ENCODE data around the gene SLC39A13. TPM values are rescaled to one million over a fixed set of nuclear protein-coding genes. Genes with fewer than 3 reads are reported as not detected.

Gene SLC39A13
- total RNA-seq, 4 donors from 2014 or later = 68.8 to 218 (median 78.9) TPM

GRCh38 chr11:47391711-47392432 lies 16.5 kb upstream of the SLC39A13 start:
- H3K9me3 ChIP-seq = no peaks in the 10 kb centered on the region
- peaks cover 0 to 10% (median 0%) of the 10 kb centered on the region in 3 donors for H3K4me1 ChIP-seq
- peak overlapping the region in 2 of 4 donors; percentile 54 to 84 for H3K27ac ChIP-seq
- no peak overlapping the region for H3K4me3 ChIP-seq
- no peaks in the 10 kb centered on the region for H3K27me3 ChIP-seq
- H3K36me3 ChIP-seq = no peaks in the 10 kb centered on the region
- TF ChIP-seq CTCF (IDR thresholded peaks at IDR 0.05) = no peak
- no peak for TF ChIP-seq POLR2AphosphoS5 (IDR thresholded peaks at IDR 0.05)
- no peak for TF ChIP-seq POLR2A (IDR thresholded peaks at IDR 0.05)
- ATAC-seq = no peak
- 74 to 92% methylated on average over 2 to 6 of the region's 16 CpGs for WGBS, 2 donors (ENCODE audit: low coverage in 1 of 2)

GRCh38 chr11:47392546-47393162 lies 15.7 kb upstream of the SLC39A13 start:
- no peaks in the 10 kb centered on the region for H3K9me3 ChIP-seq
- ATAC-seq = no peak
- WGBS, 2 donors (ENCODE audit: low coverage in 1 of 2) = 100% methylated on average over 3 of the region's 14 CpGs; no CpG with 5 or more reads in 1 of the 2 donors
- no peak for TF ChIP-seq POLR2A (IDR thresholded peaks at IDR 0.05)
- TF ChIP-seq POLR2AphosphoS5 (IDR thresholded peaks at IDR 0.05) = no peak
- TF ChIP-seq EP300 (IDR thresholded peaks at IDR 0.05) = no peak
- TF ChIP-seq CTCF (IDR thresholded peaks at IDR 0.05) = no peak
- no peaks in the 10 kb centered on the region for H3K36me3 ChIP-seq
- H3K4me1 ChIP-seq = peaks cover 0 to 10% (median 0%) of the 10 kb centered on the region in 3 donors
- peak overlapping the region in 3 of 4 donors; percentile 77 to 85 (median 84) for H3K27ac ChIP-seq
- H3K27me3 ChIP-seq = no peaks in the 10 kb centered on the region
- no peak overlapping the region for H3K4me3 ChIP-seq

- Histone ChIP-seq H3K4me1 (peaks cover 0 to 10% (median 0%) of the 10 kb centered on the region in 3 donors), H3K9me3 (no peaks in the 10 kb centered on the region), H3K36me3 (no peaks in the 10 kb centered on the region), H3K27ac (peak overlapping the region in 3 of 4 donors; percentile 77 to 85 (median 84)), H3K27me3 (no peaks in the 10 kb centered on the region), H3K4me3 (no peak overlapping the region)
- TF ChIP-seq CTCF (IDR thresholded peaks at IDR 0.05) = no peak
- no peak for TF ChIP-seq POLR2AphosphoS5 (IDR thresholded peaks at IDR 0.05)
- no peak for TF ChIP-seq EP300 (IDR thresholded peaks at IDR 0.05)
- TF ChIP-seq POLR2A (IDR thresholded peaks at IDR 0.05) = no peak
- WGBS, 2 donors (ENCODE audit: low coverage in 1 of 2) = 55% methylated on average over 2 of the region's 20 CpGs; no CpG with 5 or more reads in 1 of the 2 donors
- ATAC-seq = peak; percentile 42
These were observed 15.0 kb upstream of the SLC39A13 start for GRCh38 chr11:47393163-47394049.

- peak; percentile 15 for ATAC-seq
- Histone ChIP-seq H3K27me3 (no peaks in the 10 kb centered on the region), H3K36me3 (no peaks in the 10 kb centered on the region), H3K4me3 (no peak overlapping the region), H3K9me3 (no peaks in the 10 kb centered on the region), H3K27ac (peak overlapping the region in 3 of 4 donors; percentile 77 to 85 (median 84)), H3K4me1 (peaks cover 0 to 10% (median 0%) of the 10 kb centered on the region in 3 donors)
- TF ChIP-seq POLR2AphosphoS5 (IDR thresholded peaks at IDR 0.05) (no peak), POLR2A (IDR thresholded peaks at IDR 0.05) (no peak), CTCF (IDR thresholded peaks at IDR 0.05) (no peak), EP300 (IDR thresholded peaks at IDR 0.05) (no peak)
- WGBS, 2 donors (ENCODE audit: low coverage in 1 of 2) = 83 to 97% methylated on average over 3 to 7 of the region's 9 CpGs
These were observed 14.4 kb upstream of the SLC39A13 start for GRCh38 chr11:47394050-47394321.

Data from gastroesophageal sphincter (tissue), 4 donors.